Peyer's patch (tissue), 4 donors: Measurements from ENCODE around the gene PRR5L. TPM values are rescaled to one million over a fixed set of nuclear protein-coding genes. Genes with fewer than 3 reads are reported as not detected.

Experiments used
- DNase-seq, 3 donors: peaks; one replicate each; pipeline ENCODE4 v3.0.0-alpha.2; 2017 to 2019
- H3K27ac ChIP-seq, 4 donors: fragments of 200-600 bp; sonication (generic); one replicate each; pipeline ENCODE4 v1.5.1; 2016 to 2019
- H3K27me3 ChIP-seq, 2 donors: fragments of 200-600 bp; sonication (generic); one replicate each; pipeline ENCODE4 v1.5.1; 2019
- H3K36me3 ChIP-seq, 3 donors: fragments of 200-600 bp; sonication (generic); one replicate each; pipeline ENCODE4 v1.5.1; 2016 to 2019
- H3K4me1 ChIP-seq, 4 donors: fragments of 200-600 bp; sonication (generic); one replicate each; pipeline ENCODE4 v1.5.1; 2016 to 2019
- H3K4me3 ChIP-seq, 4 donors: fragments of 200-600 bp; sonication (generic); 1 replicate in 3 of 4; 2 replicates in 1 of 4; pipeline ENCODE4 v1.5.1; 2016 to 2019; ENCODE audit warnings: mild to moderate bottlenecking in 1 of 4
- H3K9me3 ChIP-seq, 4 donors: fragments of 200-600 bp; sonication (generic); one replicate each; pipeline ENCODE4 v1.5.1; 2016 to 2019; ENCODE audit warnings: mild to moderate bottlenecking in 1 of 4
- POLR2A ChIP-seq, 2 donors: fragments of 450-650 bp; IDR thresholded peaks; one replicate each; pipeline ENCODE4 v1.5.1; 2017; ENCODE audit warnings: antibody characterized with exemption in 2 of 2, mild to moderate bottlenecking in 2 of 2, moderate library complexity in 2 of 2
- total RNA-seq, 4 donors: library from RNA; depleted of rRNA; stranded (reverse); fragments of >200 nt; gene quantifications; one replicate each; pipeline ENCODE4 v1.1.0, GENCODE V29; 2016
- TF ChIP-seq, protein P1 (sequence below), 6 experiments: fragments of 450-650 bp in 4 of 6; fragments of 200-600 bp in 2 of 6; sonication (generic) in 1 of 6; IDR thresholded peaks; one replicate each; pipeline ENCODE4 v1.5.1; 2017 to 2019; ENCODE audit warnings: antibody characterized with exemption in 6 of 6, mild to moderate bottlenecking in 3 of 6, moderate library complexity in 1 of 6

The PRR5L gene
- total RNA-seq, 4 donors from 2014 or later = 74.3 to 100 (median 89.9) TPM

- Histone ChIP-seq H3K9me3 (no peaks in the 10 kb centered on the region), H3K4me3 (no peak overlapping the region), H3K36me3 (peaks cover 0 to 66% (median 0%) of the 10 kb centered on the region in 3 donors), H3K27me3 (no peaks in the 10 kb centered on the region), H3K27ac (no peak overlapping the region), H3K4me1 (peaks cover 0 to 50% (median 8%) of the 10 kb centered on the region in 4 donors)
- DNase-seq = no peak
- no peak for TF ChIP-seq POLR2A (IDR thresholded peaks at IDR 0.05)
- TF ChIP-seq, protein P1, sequence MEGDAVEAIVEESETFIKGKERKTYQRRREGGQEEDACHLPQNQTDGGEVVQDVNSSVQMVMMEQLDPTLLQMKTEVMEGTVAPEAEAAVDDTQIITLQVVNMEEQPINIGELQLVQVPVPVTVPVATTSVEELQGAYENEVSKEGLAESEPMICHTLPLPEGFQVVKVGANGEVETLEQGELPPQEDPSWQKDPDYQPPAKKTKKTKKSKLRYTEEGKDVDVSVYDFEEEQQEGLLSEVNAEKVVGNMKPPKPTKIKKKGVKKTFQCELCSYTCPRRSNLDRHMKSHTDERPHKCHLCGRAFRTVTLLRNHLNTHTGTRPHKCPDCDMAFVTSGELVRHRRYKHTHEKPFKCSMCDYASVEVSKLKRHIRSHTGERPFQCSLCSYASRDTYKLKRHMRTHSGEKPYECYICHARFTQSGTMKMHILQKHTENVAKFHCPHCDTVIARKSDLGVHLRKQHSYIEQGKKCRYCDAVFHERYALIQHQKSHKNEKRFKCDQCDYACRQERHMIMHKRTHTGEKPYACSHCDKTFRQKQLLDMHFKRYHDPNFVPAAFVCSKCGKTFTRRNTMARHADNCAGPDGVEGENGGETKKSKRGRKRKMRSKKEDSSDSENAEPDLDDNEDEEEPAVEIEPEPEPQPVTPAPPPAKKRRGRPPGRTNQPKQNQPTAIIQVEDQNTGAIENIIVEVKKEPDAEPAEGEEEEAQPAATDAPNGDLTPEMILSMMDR (IDR thresholded peaks at IDR 0.05) = no peak
Measured at GRCh38 chr11:36405585-36406367, 109.7 kb downstream of the PRR5L start.

DNA sequence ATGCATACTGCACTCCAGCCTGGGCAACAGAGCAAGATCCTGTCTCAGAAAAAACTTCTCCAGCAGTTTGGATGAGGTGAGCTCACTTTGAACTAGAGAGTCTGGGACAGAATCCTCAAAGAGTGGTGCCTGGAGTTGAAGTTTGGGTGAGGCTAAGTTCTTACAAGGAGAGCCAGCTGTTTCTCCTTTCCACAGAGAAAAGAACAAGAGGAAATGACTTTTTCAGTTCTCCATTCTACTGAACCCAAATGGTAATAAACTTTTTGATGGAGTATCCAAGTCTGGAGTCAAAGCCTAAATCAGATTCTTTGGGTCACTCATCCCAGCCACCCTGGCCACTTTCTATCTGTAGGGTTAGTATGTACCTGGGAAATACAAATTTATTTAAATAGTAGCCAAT lies 111.3 kb downstream of the PRR5L start:
- Histone ChIP-seq H3K9me3 (no peaks in the 10 kb centered on the region), H3K36me3 (peaks cover 0 to 61% (median 0%) of the 10 kb centered on the region in 3 donors), H3K4me3 (no peak overlapping the region), H3K27ac (no peak overlapping the region), H3K4me1 (peaks cover 0 to 49% (median 15%) of the 10 kb centered on the region in 4 donors), H3K27me3 (no peaks in the 10 kb centered on the region)
- no peak for DNase-seq
- TF ChIP-seq, protein P1 (IDR thresholded peaks at IDR 0.05) = no peak
- TF ChIP-seq POLR2A (IDR thresholded peaks at IDR 0.05) = no peak

- TF ChIP-seq, protein P1 (IDR thresholded peaks at IDR 0.05) = no peak
- TF ChIP-seq POLR2A (IDR thresholded peaks at IDR 0.05) = no peak
- H3K9me3 ChIP-seq = no peaks in the 10 kb centered on the region
- H3K36me3 ChIP-seq = peaks cover 0 to 67% (median 0%) of the 10 kb centered on the region in 3 donors
- peak overlapping the region; percentile 7 to 53 (median 22) for H3K27ac ChIP-seq
- no peak overlapping the region for H3K4me3 ChIP-seq
- no peaks in the 10 kb centered on the region for H3K27me3 ChIP-seq
- peaks cover 0 to 37% (median 15%) of the 10 kb centered on the region in 4 donors for H3K4me1 ChIP-seq
- DNase-seq = no peak
Measured at GRCh38 chr11:36408498-36409136, 112.5 kb downstream of the PRR5L start.

- H3K9me3 ChIP-seq = no peaks in the 10 kb centered on the region
- H3K27ac ChIP-seq = peak overlapping the region; percentile 7 to 53 (median 22)
- H3K27me3 ChIP-seq = no peaks in the 10 kb centered on the region
- no peak overlapping the region for H3K4me3 ChIP-seq
- H3K36me3 ChIP-seq = peaks cover 0 to 63% (median 0%) of the 10 kb centered on the region in 3 donors
- TF ChIP-seq POLR2A (IDR thresholded peaks at IDR 0.05) = no peak
- TF ChIP-seq, protein P1 (IDR thresholded peaks at IDR 0.05) = no peak
- H3K4me1 ChIP-seq = peaks cover 0 to 30% (median 15%) of the 10 kb centered on the region in 4 donors
- DNase-seq = peak in 1 of 3 donors; percentile 51
Measured at GRCh38 chr11:36409152-36409816, 113.2 kb downstream of the PRR5L start.

DNA sequence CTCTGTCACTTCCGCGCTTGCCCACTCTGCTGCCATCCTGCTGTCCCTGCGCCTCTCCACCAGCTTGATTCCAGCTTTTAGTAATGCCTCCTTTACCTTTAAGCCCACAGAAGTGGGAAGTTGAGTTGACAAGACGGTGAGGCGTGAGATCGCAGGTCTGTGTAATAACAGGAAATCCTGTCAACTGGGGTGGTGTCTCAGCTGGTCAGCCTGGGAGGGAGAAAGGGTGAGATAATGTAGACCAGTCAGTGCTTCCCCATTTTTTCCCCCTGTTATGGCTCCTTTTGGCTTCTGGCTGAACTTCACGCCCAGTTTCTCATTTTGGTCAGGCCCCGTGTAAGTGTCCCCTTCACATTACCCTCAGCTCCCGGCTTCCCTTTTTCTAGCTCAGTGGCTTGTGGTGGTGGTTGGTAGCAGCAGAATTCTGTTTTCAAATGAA lies 115.1 kb downstream of the PRR5L start:
- H3K27me3 ChIP-seq = no peaks in the 10 kb centered on the region
- peaks cover 0 to 47% (median 0%) of the 10 kb centered on the region in 3 donors for H3K36me3 ChIP-seq
- H3K27ac ChIP-seq = peak overlapping the region; percentile 28 to 75 (median 68)
- peaks cover 0 to 21% (median 15%) of the 10 kb centered on the region in 4 donors for H3K4me1 ChIP-seq
- no peak overlapping the region for H3K4me3 ChIP-seq
- TF ChIP-seq, protein P1 (IDR thresholded peaks at IDR 0.05) = no peak
- no peak for TF ChIP-seq POLR2A (IDR thresholded peaks at IDR 0.05)
- peak in 2 of 3 donors; percentile 72 to 77 for DNase-seq
- no peaks in the 10 kb centered on the region for H3K9me3 ChIP-seq
